Amniotic epithelial cell (primary cell): ENCODE data around the gene SPTBN2.
"Not testable (repeated sequence)": the region's sequence is repeated elsewhere in the genome, so short reads cannot be mapped to it uniquely, and the experiment has no call there.

Experiments
- DNase-seq: peaks from one replicate; pipeline ENCODE4 v3.0.0-alpha.2; 2010; ENCODE audit warnings: low read depth

Gene SPTBN2

GRCh38 chr11:66724167-66724566 lies 4.8 kb downstream of the SPTBN2 start:
- not testable (repeated sequence) for DNase-seq

- no peak for DNase-seq
Observed at GRCh38 chr11:66723693-66724092, 5.3 kb downstream of the SPTBN2 start.

- DNase-seq = no peak
Observed at GRCh38 chr11:66722745-66723651, 6.0 kb downstream of the SPTBN2 start.

- no peak for DNase-seq
Observed at GRCh38 chr11:66721939-66722338, 7.1 kb downstream of the SPTBN2 start.

- no peak for DNase-seq
Observed at GRCh38 chr11:66720899-66721470, 8.0 kb downstream of the SPTBN2 start.

- DNase-seq = peak; percentile 72
Observed at GRCh38 chr11:66720223-66720898, 8.7 kb downstream of the SPTBN2 start.

GRCh38 chr11:66719111-66719872 lies 9.7 kb downstream of the SPTBN2 start:
- no peak for DNase-seq

- DNase-seq = peak; percentile 42
Observed at GRCh38 chr11:66718320-66718971, 10.6 kb downstream of the SPTBN2 start.

- DNase-seq = no peak
Observed at GRCh38 chr11:66717925-66718319, 11.1 kb downstream of the SPTBN2 start.

- no peak for DNase-seq
Observed at GRCh38 chr11:66716996-66717395, 12.0 kb downstream of the SPTBN2 start.

- no peak for DNase-seq
Observed at GRCh38 chr11:66715346-66716085, 13.5 kb downstream of the SPTBN2 start.

GRCh38 chr11:66713746-66714480 lies 15.1 kb downstream of the SPTBN2 start:
- no peak for DNase-seq

GRCh38 chr11:66710384-66710930 lies 18.6 kb downstream of the SPTBN2 start:
- no peak for DNase-seq

- no peak for DNase-seq
Observed at GRCh38 chr11:66708701-66709100, 20.3 kb downstream of the SPTBN2 start.

- no peak for DNase-seq
Observed at GRCh38 chr11:66708094-66708493, 20.9 kb downstream of the SPTBN2 start.

- no peak for DNase-seq
Observed at GRCh38 chr11:66707486-66707885, 21.5 kb downstream of the SPTBN2 start.

GRCh38 chr11:66706989-66707388 lies 22.0 kb downstream of the SPTBN2 start:
- no peak for DNase-seq

- no peak for DNase-seq
Observed at GRCh38 chr11:66705587-66706335, 23.3 kb downstream of the SPTBN2 start.

GRCh38 chr11:66704659-66705360 lies 24.2 kb downstream of the SPTBN2 start:
- DNase-seq = no peak
